ENCODE measurements around the gene MLPH. TPM values are rescaled to one million over a fixed set of nuclear protein-coding genes. Genes with fewer than 3 reads are reported as not detected.

Gene MLPH
- total RNA-seq, 2 donors from 2014 or later, result 0.75 to 1.0 TPM

DNA sequence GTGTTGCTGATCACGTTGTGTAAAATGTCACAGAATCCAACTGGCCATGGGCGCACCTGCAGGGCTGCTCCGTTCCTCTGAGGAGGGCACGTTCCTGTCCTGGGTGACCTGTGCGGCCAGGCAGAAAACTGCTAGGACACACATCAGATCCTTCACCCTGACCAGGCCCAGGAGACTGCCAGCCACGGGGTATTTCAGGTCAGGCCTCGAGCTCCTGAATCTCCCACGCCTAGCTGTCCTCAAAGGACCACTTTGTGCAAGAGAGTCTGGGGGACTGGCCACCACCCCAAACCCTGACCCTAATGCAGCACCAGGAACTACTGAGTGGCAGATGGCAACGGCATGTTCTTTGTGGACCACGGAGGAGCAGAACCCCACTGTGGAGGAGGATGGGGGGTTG, 90.4 kb downstream of the MLPH start:
- no peak for DNase-seq
- 82 to 93% methylated on average over 4 to 10 of the region's 10 CpGs for whole genome bisulfite sequencing, 2 experiments (ENCODE audit: insufficient coverage in 1 of 2, insufficient read length in 1 of 2)
- Histone ChIP-seq H3K4me1 (ENCODE audit: control insufficient read depth, insufficient read depth, low read length) (peaks cover 9% of the 10 kb centered on the region), H3K9me3 (ENCODE audit: control insufficient read depth, low read length) (no peaks in the 10 kb centered on the region), H3K36me3 (ENCODE audit: control insufficient read depth, insufficient read depth, low read length) (peaks cover 69% of the 10 kb centered on the region), H3K27ac (ENCODE audit: low read depth, low read length) (no peak overlapping the region), H3K27me3 (ENCODE audit: control insufficient read depth, insufficient read depth, low read length, poor library complexity, severe bottlenecking) (no peaks in the 10 kb centered on the region), H3K4me3 (ENCODE audit: low read length) (no peak overlapping the region), H3K9ac (ENCODE audit: extremely low read depth, low read length, poor library complexity, severe bottlenecking) (no peak overlapping the region)
- TF ChIP-seq, protein P1, sequence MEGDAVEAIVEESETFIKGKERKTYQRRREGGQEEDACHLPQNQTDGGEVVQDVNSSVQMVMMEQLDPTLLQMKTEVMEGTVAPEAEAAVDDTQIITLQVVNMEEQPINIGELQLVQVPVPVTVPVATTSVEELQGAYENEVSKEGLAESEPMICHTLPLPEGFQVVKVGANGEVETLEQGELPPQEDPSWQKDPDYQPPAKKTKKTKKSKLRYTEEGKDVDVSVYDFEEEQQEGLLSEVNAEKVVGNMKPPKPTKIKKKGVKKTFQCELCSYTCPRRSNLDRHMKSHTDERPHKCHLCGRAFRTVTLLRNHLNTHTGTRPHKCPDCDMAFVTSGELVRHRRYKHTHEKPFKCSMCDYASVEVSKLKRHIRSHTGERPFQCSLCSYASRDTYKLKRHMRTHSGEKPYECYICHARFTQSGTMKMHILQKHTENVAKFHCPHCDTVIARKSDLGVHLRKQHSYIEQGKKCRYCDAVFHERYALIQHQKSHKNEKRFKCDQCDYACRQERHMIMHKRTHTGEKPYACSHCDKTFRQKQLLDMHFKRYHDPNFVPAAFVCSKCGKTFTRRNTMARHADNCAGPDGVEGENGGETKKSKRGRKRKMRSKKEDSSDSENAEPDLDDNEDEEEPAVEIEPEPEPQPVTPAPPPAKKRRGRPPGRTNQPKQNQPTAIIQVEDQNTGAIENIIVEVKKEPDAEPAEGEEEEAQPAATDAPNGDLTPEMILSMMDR (conservative IDR thresholded peaks at IDR 0.05), result no peak
- Mint-ChIP-seq H3K9me3 (no peaks in the 10 kb centered on the region), H3K27me3 (ENCODE audit: insufficient read depth) (no peaks in the 10 kb centered on the region), H3K27ac (no peak overlapping the region), H3K4me1 (peaks cover 28% of the 10 kb centered on the region), H3K36me3 (ENCODE audit: low read depth) (peaks cover 70% of the 10 kb centered on the region), H3K4me3 (no peak overlapping the region)

DNA sequence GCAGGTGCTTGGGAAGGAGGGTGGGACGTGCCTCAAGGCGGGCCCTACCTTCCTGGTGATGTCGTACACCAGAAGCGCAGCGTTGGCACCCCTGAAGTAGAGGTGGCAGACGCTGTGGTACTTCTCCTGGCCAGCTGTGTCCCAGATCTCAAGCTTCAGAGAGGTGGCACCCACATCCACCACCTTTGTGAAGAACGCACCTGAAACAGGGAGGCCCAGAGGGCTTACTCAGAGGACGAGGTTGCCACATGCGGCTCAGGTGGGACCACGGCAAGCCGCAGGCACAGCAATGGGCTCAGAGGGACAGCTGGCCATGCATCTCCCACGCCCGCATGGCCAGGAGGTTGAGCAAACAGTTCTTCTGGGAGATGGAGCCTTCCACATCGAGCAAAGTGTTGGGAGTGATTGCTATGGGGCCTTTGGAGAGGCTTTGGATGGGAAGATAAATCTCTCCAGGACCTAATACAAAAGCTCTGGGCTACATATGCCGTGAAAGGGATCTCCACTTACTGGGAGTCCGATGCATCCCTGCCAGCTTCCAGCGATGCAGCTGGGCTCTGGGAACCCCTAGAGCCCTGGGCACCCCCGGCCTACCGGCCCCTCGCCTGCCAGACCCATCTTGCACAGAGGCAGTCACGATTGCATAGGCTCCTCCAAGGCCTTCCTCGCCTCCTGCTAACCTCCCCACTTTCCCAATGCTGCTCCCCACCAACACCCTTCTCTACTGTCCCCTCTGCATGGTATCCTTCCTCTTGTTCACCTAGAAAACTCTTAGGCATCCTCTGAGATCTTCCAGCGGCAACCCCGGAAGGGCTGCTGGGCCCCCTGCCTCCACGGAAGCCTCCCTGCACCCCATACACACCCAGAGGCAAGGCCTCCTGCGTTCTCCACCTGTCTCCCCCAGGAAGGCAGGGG, 91.2 kb downstream of the MLPH start:
- H3K9me3 ChIP-seq (ENCODE audit: control insufficient read depth, low read length), result no peaks in the 10 kb centered on the region
- Mint-ChIP-seq H3K27ac (no peak overlapping the region), H3K4me1 (peaks cover 22% of the 10 kb centered on the region), H3K4me3 (no peak overlapping the region), H3K36me3 (ENCODE audit: low read depth) (peaks cover 71% of the 10 kb centered on the region), H3K9me3 (no peaks in the 10 kb centered on the region), H3K27me3 (ENCODE audit: insufficient read depth) (no peaks in the 10 kb centered on the region)
- H3K36me3 ChIP-seq (ENCODE audit: control insufficient read depth, insufficient read depth, low read length), result peaks cover 74% of the 10 kb centered on the region
- no peak overlapping the region for H3K4me3 ChIP-seq (ENCODE audit: low read length)
- peaks cover 8% of the 10 kb centered on the region for H3K4me1 ChIP-seq (ENCODE audit: control insufficient read depth, insufficient read depth, low read length)
- DNase-seq, result no peak
- H3K27me3 ChIP-seq (ENCODE audit: control insufficient read depth, insufficient read depth, low read length, poor library complexity, severe bottlenecking), result no peaks in the 10 kb centered on the region
- H3K9ac ChIP-seq (ENCODE audit: extremely low read depth, low read length, poor library complexity, severe bottlenecking), result no peak overlapping the region
- TF ChIP-seq, protein P1 (conservative IDR thresholded peaks at IDR 0.05), result no peak
- H3K27ac ChIP-seq (ENCODE audit: low read depth, low read length), result no peak overlapping the region
- 91 to 94% methylated on average over 15 to 26 of the region's 26 CpGs for WGBS, 2 experiments (ENCODE audit: insufficient coverage in 1 of 2, insufficient read length in 1 of 2)

DNA sequence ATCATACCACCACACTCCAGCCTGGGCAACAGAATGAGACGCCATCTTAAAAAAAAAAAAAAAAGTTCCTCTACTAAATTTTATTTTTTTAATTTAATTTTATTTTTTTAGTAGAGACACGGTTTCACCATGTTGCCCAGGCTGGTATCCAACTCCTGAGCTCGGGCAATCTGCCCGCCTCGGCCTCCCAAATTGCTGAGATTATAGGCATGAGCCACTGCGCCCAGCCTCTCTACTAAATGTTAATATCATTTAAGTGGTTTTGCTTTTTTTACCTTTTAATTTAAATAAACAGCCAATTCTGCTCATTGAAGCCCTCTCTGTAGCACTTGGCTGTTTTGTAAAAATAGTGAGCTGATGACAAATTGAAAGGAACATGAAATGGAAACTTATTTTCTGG, 94.3 kb downstream of the MLPH start:
- Mint-ChIP-seq H3K9me3 (no peaks in the 10 kb centered on the region), H3K27ac (no peak overlapping the region), H3K36me3 (ENCODE audit: low read depth) (peaks cover 75% of the 10 kb centered on the region), H3K4me1 (peaks cover 26% of the 10 kb centered on the region), H3K27me3 (ENCODE audit: insufficient read depth) (no peaks in the 10 kb centered on the region), H3K4me3 (no peak overlapping the region)
- TF ChIP-seq, protein P1 (conservative IDR thresholded peaks at IDR 0.05), result no peak
- no peaks in the 10 kb centered on the region for H3K9me3 ChIP-seq (ENCODE audit: control insufficient read depth, low read length)
- peaks cover 19% of the 10 kb centered on the region for H3K4me1 ChIP-seq (ENCODE audit: control insufficient read depth, insufficient read depth, low read length)
- no peak overlapping the region for H3K27ac ChIP-seq (ENCODE audit: low read depth, low read length)
- WGBS, 2 experiments (ENCODE audit: insufficient coverage in 1 of 2, insufficient read length in 1 of 2), result 99% methylated on average over 5 of the region's 6 CpGs; no CpG with 5 or more reads in 1 of the 2 experiments
- H3K4me3 ChIP-seq (ENCODE audit: low read length), result no peak overlapping the region
- peaks cover 83% of the 10 kb centered on the region for H3K36me3 ChIP-seq (ENCODE audit: control insufficient read depth, insufficient read depth, low read length)
- no peak for DNase-seq
- H3K9ac ChIP-seq (ENCODE audit: extremely low read depth, low read length, poor library complexity, severe bottlenecking), result no peak overlapping the region
- no peaks in the 10 kb centered on the region for H3K27me3 ChIP-seq (ENCODE audit: control insufficient read depth, insufficient read depth, low read length, poor library complexity, severe bottlenecking)

Measured in endodermal cell (in vitro differentiated cells).